ENCODE data around the gene NAV1.

DNA sequence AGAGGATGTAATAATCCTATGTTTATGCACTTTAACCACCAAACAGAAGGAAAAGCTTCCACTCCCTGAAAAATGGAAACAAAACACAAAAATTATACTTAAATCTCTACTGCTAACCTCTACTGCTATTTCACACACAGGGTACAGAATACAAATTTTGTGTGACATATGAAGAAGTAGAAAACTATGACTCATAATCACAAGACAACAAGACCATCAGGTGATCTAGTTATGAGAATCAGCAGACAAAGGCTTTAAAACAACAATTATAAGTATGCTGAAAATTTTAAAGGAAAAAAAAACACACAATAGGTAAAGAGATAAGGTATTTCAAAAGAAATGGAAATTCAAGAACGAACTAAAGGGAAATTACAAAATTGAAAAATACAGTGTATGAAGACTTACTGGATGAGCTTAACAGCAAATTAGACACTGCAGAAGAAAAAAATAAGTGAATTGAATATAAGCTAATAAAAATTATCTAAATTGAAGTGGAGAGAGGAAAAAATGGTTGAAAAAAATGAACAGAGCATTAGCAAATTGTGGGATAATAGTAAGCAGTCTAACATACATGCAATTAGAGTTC lies 13.6 kb upstream of the NAV1 start:
- no peak for TF ChIP-seq TAF1 (IDR thresholded peaks at IDR 0.05; ENCODE audit: borderline replicate concordance, insufficient read depth, low read length)
- no peak for TF ChIP-seq POLR2AphosphoS5 (IDR thresholded peaks at IDR 0.05; ENCODE audit: low read depth, low read length)
- TF ChIP-seq, protein P1, sequence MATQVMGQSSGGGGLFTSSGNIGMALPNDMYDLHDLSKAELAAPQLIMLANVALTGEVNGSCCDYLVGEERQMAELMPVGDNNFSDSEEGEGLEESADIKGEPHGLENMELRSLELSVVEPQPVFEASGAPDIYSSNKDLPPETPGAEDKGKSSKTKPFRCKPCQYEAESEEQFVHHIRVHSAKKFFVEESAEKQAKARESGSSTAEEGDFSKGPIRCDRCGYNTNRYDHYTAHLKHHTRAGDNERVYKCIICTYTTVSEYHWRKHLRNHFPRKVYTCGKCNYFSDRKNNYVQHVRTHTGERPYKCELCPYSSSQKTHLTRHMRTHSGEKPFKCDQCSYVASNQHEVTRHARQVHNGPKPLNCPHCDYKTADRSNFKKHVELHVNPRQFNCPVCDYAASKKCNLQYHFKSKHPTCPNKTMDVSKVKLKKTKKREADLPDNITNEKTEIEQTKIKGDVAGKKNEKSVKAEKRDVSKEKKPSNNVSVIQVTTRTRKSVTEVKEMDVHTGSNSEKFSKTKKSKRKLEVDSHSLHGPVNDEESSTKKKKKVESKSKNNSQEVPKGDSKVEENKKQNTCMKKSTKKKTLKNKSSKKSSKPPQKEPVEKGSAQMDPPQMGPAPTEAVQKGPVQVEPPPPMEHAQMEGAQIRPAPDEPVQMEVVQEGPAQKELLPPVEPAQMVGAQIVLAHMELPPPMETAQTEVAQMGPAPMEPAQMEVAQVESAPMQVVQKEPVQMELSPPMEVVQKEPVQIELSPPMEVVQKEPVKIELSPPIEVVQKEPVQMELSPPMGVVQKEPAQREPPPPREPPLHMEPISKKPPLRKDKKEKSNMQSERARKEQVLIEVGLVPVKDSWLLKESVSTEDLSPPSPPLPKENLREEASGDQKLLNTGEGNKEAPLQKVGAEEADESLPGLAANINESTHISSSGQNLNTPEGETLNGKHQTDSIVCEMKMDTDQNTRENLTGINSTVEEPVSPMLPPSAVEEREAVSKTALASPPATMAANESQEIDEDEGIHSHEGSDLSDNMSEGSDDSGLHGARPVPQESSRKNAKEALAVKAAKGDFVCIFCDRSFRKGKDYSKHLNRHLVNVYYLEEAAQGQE (IDR thresholded peaks at IDR 0.05; ENCODE audit: insufficient read depth in 1 of 2, low read depth in 2 of 2, low read length in 2 of 2): no peak
- no peak for TF ChIP-seq SIN3A (IDR thresholded peaks at IDR 0.05; ENCODE audit: borderline replicate concordance, insufficient read depth, low read length)
- no peak for TF ChIP-seq FOXP2 (optimal IDR thresholded peaks at IDR 0.05; ENCODE audit: borderline replicate concordance, extremely low read depth, extremely low read length, insufficient read depth)
